NT2/D1 (cell line): ENCODE results near the gene CXCR4.

Source experiments
- YY1 ChIP-seq: IDR thresholded peaks from 2 replicates; pipeline ENCODE4 v1.6.1; 2011; ENCODE audit not compliant: insufficient read length, insufficient read depth
- ZNF274 ChIP-seq: IDR thresholded peaks from 2 replicates; pipeline ENCODE4 v1.6.1; 2011; ENCODE audit warnings: mild to moderate bottlenecking, low read depth, low read length

- TF ChIP-seq ZNF274 (no peak), YY1 (no peak)
Measured at GRCh38 chr2:136149011-136149410, 31.1 kb upstream of the CXCR4 start.
